ELR (cell line): Measurements from ENCODE around the gene TGFBRAP1.

Source experiments
- DNase-seq: peaks from one replicate; pipeline ENCODE4 v3.0.0-alpha.2; 2015; ENCODE audit warnings: low read depth

The TGFBRAP1 gene, protein sequence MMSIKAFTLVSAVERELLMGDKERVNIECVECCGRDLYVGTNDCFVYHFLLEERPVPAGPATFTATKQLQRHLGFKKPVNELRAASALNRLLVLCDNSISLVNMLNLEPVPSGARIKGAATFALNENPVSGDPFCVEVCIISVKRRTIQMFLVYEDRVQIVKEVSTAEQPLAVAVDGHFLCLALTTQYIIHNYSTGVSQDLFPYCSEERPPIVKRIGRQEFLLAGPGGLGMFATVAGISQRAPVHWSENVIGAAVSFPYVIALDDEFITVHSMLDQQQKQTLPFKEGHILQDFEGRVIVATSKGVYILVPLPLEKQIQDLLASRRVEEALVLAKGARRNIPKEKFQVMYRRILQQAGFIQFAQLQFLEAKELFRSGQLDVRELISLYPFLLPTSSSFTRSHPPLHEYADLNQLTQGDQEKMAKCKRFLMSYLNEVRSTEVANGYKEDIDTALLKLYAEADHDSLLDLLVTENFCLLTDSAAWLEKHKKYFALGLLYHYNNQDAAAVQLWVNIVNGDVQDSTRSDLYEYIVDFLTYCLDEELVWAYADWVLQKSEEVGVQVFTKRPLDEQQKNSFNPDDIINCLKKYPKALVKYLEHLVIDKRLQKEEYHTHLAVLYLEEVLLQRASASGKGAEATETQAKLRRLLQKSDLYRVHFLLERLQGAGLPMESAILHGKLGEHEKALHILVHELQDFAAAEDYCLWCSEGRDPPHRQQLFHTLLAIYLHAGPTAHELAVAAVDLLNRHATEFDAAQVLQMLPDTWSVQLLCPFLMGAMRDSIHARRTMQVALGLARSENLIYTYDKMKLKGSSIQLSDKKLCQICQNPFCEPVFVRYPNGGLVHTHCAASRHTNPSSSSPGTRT

GRCh38 chr2:105329561-105330495 lies at the start of gene TGFBRAP1:
Gene TGFBRAP1, minus strand, starts transcription at chr2:105329735. Its CDS starts 21,434 bp downstream, at chr2:105308301.
- peak; percentile 64 for DNase-seq

GRCh38 chr2:105378921-105379383 lies 49.4 kb upstream of the TGFBRAP1 start:
- DNase-seq, result no peak

DNA sequence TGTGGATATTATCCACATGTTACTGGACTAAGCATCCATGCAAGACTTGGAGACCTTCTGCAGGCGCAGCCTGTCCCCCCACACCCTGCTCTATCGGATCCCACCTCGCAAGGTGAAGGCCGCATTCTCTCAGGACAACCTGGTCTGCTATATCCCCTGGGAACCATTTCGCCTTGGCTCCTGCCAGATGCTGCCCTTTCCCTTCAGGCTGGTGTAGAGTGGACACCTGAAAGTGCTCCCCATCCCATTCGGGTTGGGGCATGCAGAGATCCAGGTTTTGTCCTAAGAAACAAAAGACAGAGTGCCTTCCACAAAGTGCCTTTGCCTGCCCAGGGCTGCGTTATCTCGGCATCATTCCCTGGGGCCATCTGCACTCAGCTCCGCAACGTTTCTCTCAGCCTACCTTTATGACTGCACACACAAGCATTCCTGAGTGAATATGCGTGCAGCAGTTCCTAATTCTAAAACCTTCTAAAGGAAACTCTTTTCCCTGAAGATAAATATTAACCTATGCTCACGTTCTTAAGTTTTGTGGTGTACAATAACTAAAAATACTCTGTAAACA lies 48.8 kb upstream of the TGFBRAP1 start:
- peak; percentile 39 for DNase-seq

DNA sequence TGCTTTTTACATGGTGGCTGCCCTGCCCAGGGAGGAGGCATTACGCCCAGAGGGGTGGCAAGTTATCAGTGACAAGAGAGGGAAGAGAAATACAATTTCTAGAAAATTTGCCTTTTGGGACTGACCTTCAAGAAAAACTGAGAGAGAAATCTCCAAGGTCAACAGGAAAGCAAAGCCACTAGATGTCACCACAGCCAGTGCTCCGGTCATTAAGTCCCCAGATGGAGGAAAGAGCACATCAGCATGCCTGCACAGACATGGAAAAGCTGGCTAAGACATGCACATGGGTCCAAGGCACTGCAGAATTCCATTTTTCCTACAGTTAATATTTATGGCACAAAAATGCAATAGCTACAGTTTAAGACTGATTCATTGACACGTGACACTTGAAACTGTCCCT lies 48.3 kb upstream of the TGFBRAP1 start:
- no peak for DNase-seq

DNA sequence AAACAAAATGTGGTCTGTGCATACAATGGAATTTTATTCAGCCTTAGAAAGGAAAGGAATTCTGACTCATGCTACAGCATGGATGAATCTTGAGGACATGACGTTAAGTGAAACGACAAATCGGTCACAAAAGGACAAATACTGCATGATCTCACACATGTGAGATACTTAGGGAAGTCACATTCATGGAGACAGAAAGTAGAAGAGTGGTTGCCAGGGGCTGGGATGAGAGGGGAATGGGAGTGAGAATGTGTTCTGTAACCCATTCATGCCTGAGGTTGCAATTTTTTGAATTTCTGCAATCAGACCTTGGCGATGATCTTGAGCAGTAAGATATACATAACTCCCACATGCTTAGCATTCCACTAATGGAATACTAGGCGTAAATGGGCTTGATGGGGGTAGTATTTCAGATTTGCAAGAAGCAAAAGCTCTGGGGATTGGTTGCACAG lies 47.3 kb upstream of the TGFBRAP1 start:
- peak; percentile 89 for DNase-seq

DNA sequence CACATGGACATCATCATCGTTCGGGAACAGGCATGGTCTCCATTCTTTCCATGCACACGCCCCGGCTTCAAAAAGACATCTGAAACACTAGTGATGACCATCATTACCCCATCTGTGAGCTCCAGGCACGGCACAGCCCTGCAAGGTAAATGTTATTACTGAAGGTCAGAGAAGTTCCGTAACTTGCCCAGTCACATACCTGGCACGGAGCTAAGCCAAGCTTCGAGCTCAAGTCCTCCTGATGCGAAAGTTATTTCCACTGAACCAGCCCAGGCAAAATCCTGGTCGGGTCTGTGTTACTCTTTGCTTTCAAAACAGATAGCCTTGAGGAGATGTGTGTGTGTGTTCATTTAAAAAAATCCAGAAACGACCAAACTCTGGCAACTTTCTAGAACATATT lies 46.5 kb upstream of the TGFBRAP1 start:
- no peak for DNase-seq

GRCh38 chr2:105375001-105375561 lies 45.5 kb upstream of the TGFBRAP1 start:
- DNase-seq, result peak; percentile 66

GRCh38 chr2:105373895-105374401 lies 44.4 kb upstream of the TGFBRAP1 start:
- no peak for DNase-seq

DNA sequence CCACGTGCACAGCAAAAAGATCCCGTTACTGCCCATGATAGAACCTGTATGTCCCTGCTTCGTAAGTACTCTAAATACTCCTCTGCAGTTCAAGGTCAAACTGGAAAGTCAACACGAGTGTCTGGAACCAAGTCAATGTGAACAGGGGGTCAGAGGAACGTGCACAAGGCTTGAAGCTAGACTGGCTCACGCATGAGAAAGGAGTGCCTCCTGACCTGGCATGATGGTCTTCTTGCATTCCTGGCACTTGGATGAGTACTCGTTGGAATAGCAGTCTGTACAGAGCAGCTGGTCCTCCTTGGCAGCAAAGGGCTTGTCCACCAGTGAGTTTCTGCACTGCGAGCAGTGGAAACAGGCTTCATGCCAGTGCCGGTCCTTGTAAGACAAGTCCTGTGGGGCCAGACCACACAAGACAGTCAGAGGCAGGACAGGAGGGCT lies 43.8 kb upstream of the TGFBRAP1 start:
- no peak for DNase-seq

DNA sequence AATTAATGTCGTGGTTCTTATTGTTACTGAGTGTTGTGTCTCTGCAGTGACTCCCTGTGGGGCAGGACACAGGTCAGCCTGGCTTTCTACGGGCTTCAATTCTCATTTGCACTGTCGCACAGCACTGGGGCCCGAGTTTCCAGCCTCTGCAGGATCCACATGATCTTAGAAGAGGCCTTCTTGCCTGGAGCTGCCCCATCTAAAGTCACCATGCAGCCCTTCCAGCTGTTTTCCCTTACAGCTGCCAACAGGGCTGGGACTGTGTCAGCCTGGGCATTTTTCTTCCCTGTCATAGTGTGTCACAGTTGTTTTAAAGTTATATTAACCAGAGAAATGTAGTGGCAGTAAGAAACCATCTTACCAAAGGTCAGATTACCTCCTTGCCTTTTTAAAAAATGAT lies 42.3 kb upstream of the TGFBRAP1 start:
- DNase-seq, result no peak

- no peak for DNase-seq
Observed at GRCh38 chr2:105371156-105371555, 41.6 kb upstream of the TGFBRAP1 start.

- DNase-seq, result peak; percentile 79
Observed at GRCh38 chr2:105369777-105370690, 40.5 kb upstream of the TGFBRAP1 start.

- DNase-seq, result no peak
Observed at GRCh38 chr2:105368759-105369408, 39.3 kb upstream of the TGFBRAP1 start.

DNA sequence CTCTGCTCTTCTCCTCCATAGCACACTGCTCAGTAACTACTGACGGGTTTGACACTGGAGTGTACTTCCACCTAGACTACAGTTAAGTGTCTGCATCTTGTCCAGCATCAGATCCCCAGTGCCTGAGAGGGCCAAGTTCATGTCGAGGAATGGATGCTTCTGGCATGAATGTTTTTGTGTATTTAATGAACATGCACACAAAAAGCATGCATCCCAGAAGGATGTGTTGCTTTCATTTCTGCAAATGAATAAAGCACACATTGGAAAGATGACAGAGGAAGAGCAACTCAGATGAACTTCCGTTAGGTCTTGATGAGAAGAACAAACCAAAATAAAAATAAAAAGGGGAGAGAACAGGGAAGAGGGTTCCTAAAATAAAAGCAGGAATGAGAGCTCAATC lies 35.7 kb upstream of the TGFBRAP1 start:
- DNase-seq, result no peak

GRCh38 chr2:105364436-105365139 lies 35.1 kb upstream of the TGFBRAP1 start:
- no peak for DNase-seq

- no peak for DNase-seq
Observed at GRCh38 chr2:105362862-105363591, 33.5 kb upstream of the TGFBRAP1 start.

GRCh38 chr2:105361102-105361889 lies 31.8 kb upstream of the TGFBRAP1 start:
- DNase-seq, result no peak
